GM23248 (cell line): ENCODE data around the gene SERINC2. TPM values are rescaled to one million over a fixed set of nuclear protein-coding genes. Genes with fewer than 3 reads are reported as not detected.
A peak's percentile ranks its signal among the peaks of the same experiment; 100 is the strongest.

Experiments used
- DNase-seq: peaks from one replicate; pipeline ENCODE4 v3.0.0-alpha.2; 2015
- H2AFZ ChIP-seq: fragments of 200-600 bp; sonication (generic); 2 replicates; pipeline ENCODE4 v1.6.1; 2016; ENCODE audit warnings: antibody characterized with exemption
- H3F3A ChIP-seq: fragments of 200-600 bp; sonication (generic); 2 replicates; pipeline ENCODE4 v1.6.1; 2016; ENCODE audit warnings: mild to moderate bottlenecking, antibody characterized with exemption, mixed run types; ENCODE audit not compliant: insufficient read depth
- H3K27ac ChIP-seq: fragments of 200-600 bp; sonication (generic); 2 replicates; pipeline ENCODE4 v1.5.1; 2016; ENCODE audit warnings: mild to moderate bottlenecking
- H3K27me3 ChIP-seq: fragments of 200-600 bp; sonication (generic); replicated peaks from 2 replicates; pipeline ENCODE4 v1.6.1; 2016; ENCODE audit warnings: mild to moderate bottlenecking; ENCODE audit not compliant: insufficient read depth
- H3K36me3 ChIP-seq: fragments of 200-600 bp; sonication (generic); 2 replicates; pipeline ENCODE4 v1.6.1; 2016; ENCODE audit warnings: low read depth, mild to moderate bottlenecking
- H3K4me1 ChIP-seq: fragments of 200-600 bp; sonication (generic); 2 replicates; pipeline ENCODE4 v1.6.1; 2016; ENCODE audit warnings: mild to moderate bottlenecking; ENCODE audit not compliant: insufficient read depth
- H3K4me2 ChIP-seq: fragments of 200-600 bp; sonication (generic); one replicate; pipeline ENCODE4 v1.6.1; 2016; ENCODE audit warnings: mild to moderate bottlenecking; ENCODE audit not compliant: unreplicated experiment
- H3K4me3 ChIP-seq: fragments of 200-600 bp; sonication (generic); 2 replicates; pipeline ENCODE4 v1.5.1; 2016; ENCODE audit warnings: mild to moderate bottlenecking
- H3K79me2 ChIP-seq: fragments of 200-600 bp; sonication (generic); 2 replicates; pipeline ENCODE4 v1.6.1; 2016; ENCODE audit warnings: mild to moderate bottlenecking; ENCODE audit not compliant: insufficient read depth
- H3K9ac ChIP-seq: fragments of 200-600 bp; sonication (generic); 2 replicates; pipeline ENCODE4 v1.6.1; 2016; ENCODE audit warnings: mild to moderate bottlenecking
- H3K9me2 ChIP-seq: fragments of 200-600 bp; sonication (generic); 2 replicates; pipeline ENCODE4 v1.6.1; 2016; ENCODE audit warnings: mixed run types, mild to moderate bottlenecking, moderate library complexity; ENCODE audit not compliant: insufficient read depth
- H3K9me3 ChIP-seq: fragments of 200-600 bp; sonication (generic); one replicate; pipeline ENCODE4 v1.6.1; 2017; ENCODE audit warnings: low read depth
- H4K20me1 ChIP-seq: fragments of 200-600 bp; sonication (generic); 2 replicates; pipeline ENCODE4 v1.6.0; 2016; ENCODE audit not compliant: insufficient read depth
- EZH2 ChIP-seq: fragments of 200-600 bp; sonication (generic); IDR thresholded peaks from 2 replicates; pipeline ENCODE4 v1.6.1; 2018; ENCODE audit warnings: antibody characterized with exemption, mild to moderate bottlenecking; ENCODE audit not compliant: insufficient read depth, poor library complexity, severe bottlenecking
- EZH2phosphoT487 ChIP-seq: fragments of 200-600 bp; sonication (generic); IDR thresholded peaks from 2 replicates; pipeline ENCODE4 v1.6.1; 2018; ENCODE audit warnings: antibody characterized with exemption, moderate library complexity, mild to moderate bottlenecking, low read depth; ENCODE audit not compliant: insufficient read depth
- WGBS, 2 experiments: methylation state at CpG; one replicate each; pipeline ENCODE4 v1.1.6; 2015 to 2017; ENCODE audit warnings: low lambda C conversion rate in 2 of 2, low coverage in 1 of 2; ENCODE audit errors: missing lambda C conversion rate in 2 of 2; 5-methylcytosine and 5-hydroxymethylcytosine counted together
- in situ Hi-C: fragments of 300-500 bp; cut with MboI; formaldehyde crosslinking; loops from 2 replicates; pipeline ENCODE4 v1.15.0; 2020
- polyA plus RNA-seq: library from polyadenylated mRNA; unstranded; fragments of >200 nt; fragmentation: Nextera tagmentation; extraction: Ambion mirVana; gene quantifications from 2 replicates; pipeline ENCODE4 v1.2.1, GENCODE V29; 2016
- total RNA-seq: library from RNA; depleted of rRNA; stranded (reverse); fragments of >200 nt; shearing (Covaris generic); gene quantifications from 2 replicates; pipeline ENCODE4 v1.2.3, GENCODE V29; 2014

Gene SERINC2
- total and polyA plus RNA-seq, 2 experiments from 2014 or later = 50.9 to 96.0 TPM

DNA sequence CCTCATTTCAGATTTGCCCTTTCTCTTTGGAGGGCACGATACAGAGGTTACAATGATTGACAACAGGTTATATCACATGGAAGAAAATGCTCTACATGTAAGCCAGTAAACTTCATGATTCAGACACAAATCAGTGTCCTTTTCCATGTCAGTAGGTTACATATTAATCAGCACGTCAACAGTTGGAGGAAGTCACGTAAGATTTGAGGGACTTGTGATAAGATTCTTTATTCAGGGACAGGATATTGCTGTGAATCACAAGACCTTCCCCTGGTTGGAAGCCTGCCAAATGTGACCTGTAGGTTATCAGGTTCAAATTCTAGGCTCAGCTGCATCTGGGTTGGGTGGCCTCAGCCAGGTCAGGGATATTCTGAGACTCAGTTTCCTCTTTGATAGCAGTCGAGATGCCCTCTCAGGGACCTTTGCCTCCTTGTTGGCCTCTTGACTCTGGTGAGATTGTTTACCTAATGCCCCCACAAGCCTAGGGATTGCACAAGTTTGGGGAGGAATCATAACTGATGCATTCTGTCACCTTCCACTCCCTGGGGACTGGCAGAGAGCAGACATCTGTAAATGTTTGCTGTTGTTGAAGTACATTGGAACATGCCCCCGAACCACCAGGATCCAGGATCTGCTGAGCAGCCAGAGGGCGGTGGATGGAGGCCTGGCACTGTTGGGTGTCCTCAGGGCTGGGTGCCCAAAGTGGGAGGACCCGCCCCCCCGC, 31.9 kb downstream of the SERINC2 start:
- Histone ChIP-seq H3K27ac (no peak overlapping the region), H3F3A (no peaks in the 10 kb centered on the region), H3K9me2 (no peaks in the 10 kb centered on the region), H3K9ac (no peak overlapping the region), H3K4me2 (no peak overlapping the region), H4K20me1 (no peaks in the 10 kb centered on the region), H3K4me3 (no peak overlapping the region), H3K36me3 (no peaks in the 10 kb centered on the region), H3K79me2 (no peaks in the 10 kb centered on the region), H2AFZ (no peak overlapping the region), H3K27me3 (peaks cover 19% of the 10 kb centered on the region; the same call in 1 of the 2 replicates), H3K4me1 (no peaks in the 10 kb centered on the region), H3K9me3 (no peaks in the 10 kb centered on the region)
- TF ChIP-seq EZH2phosphoT487 = no peak
- no peak for TF ChIP-seq EZH2
- WGBS, 2 experiments = 56 to 59% methylated on average over 8 of the region's 8 CpGs
- in situ Hi-C loops = no loop called here
- DNase-seq = peak; percentile 18

GRCh38 chr1:31445951-31446350, 32.9 kb downstream of the SERINC2 start:
- no peaks in the 10 kb centered on the region for H3K9me2 ChIP-seq
- H3K4me3 ChIP-seq = no peak overlapping the region
- 59 to 69% methylated on average over 3 of the region's 3 CpGs for WGBS, 2 experiments
- no peak for DNase-seq
- no peaks in the 10 kb centered on the region for H3K9me3 ChIP-seq
- no peak overlapping the region for H2AFZ ChIP-seq
- no peaks in the 10 kb centered on the region for H3F3A ChIP-seq
- H3K4me1 ChIP-seq = no peaks in the 10 kb centered on the region
- no peak overlapping the region for H3K4me2 ChIP-seq
- in situ Hi-C loops = no loop called here
- TF ChIP-seq EZH2 (no peak), EZH2phosphoT487 (no peak)
- no peaks in the 10 kb centered on the region for H4K20me1 ChIP-seq
- no peak overlapping the region for H3K9ac ChIP-seq
- H3K36me3 ChIP-seq = no peaks in the 10 kb centered on the region
- peaks cover 22% of the 10 kb centered on the region; the same call in 1 of the 2 replicates for H3K27me3 ChIP-seq
- no peak overlapping the region for H3K27ac ChIP-seq
- no peaks in the 10 kb centered on the region for H3K79me2 ChIP-seq

DNA sequence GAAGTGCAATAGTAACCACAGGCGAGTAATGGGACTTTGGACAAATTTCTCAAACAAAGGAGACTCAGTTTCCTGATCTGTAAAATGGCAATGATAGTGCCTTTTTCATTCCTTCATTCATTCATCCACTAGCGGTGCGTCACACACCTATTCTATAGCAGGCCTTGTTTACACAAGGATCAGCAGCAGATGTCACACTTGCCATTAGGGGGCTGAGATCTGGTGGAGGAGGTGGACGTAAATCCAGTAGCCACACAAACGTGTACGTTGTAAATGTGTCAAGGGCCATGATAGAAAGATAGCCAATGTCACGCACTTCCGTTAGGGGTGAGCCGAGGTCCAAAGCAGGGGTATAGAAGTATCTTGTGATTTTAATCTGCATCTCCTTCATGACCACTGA, 34.2 kb downstream of the SERINC2 start:
- Histone ChIP-seq H3K4me3 (no peak overlapping the region), H3K4me2 (no peak overlapping the region), H3K27me3 (peaks cover 22% of the 10 kb centered on the region; the same call in 1 of the 2 replicates), H3K27ac (no peak overlapping the region), H3K79me2 (no peaks in the 10 kb centered on the region), H4K20me1 (no peaks in the 10 kb centered on the region), H3K9me3 (no peaks in the 10 kb centered on the region), H3F3A (no peaks in the 10 kb centered on the region), H3K36me3 (no peaks in the 10 kb centered on the region), H3K4me1 (no peaks in the 10 kb centered on the region), H3K9ac (no peak overlapping the region), H3K9me2 (no peaks in the 10 kb centered on the region), H2AFZ (no peak overlapping the region)
- TF ChIP-seq EZH2phosphoT487 (no peak), EZH2 (no peak)
- WGBS, 2 experiments = 25 to 27% methylated on average over 9 of the region's 9 CpGs
- DNase-seq = no peak
- in situ Hi-C loops = no loop called here

DNA sequence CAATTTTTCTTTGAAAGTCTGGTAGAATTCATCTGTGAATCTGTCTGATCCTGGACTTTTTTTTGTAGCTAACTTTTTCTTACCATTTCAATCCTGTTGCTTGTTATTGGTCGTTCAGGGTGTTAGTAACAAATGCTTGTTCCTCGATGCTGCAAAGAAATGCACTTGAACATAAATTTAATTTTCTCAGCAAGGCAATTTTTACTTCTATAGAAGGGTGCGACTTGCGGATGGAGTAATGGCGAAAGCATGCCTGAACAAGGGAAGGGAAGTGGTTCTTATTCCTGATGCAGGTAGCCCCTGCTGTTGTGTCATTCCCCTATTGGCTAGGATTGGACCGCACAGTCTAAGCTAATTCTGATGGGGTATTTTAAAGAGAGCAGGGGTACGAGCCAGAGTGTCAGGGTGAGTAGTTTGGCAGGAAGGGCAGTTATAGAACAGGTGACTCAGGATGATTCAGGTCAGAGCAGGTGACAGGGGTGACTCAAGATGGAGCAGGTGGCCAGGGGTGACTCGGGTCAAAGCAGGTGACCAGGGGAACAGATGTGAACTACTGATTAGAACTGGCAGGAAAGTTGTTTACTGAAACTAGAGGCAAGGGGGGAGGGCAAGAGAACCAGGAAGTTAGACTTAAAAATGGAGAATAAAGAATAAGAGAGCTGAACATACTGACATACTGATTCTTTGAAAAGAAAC, 40.5 kb downstream of the SERINC2 start:
- Histone ChIP-seq H3K79me2 (no peaks in the 10 kb centered on the region), H4K20me1 (no peaks in the 10 kb centered on the region), H3K9me3 (peaks cover 5% of the 10 kb centered on the region), H3K27ac (no peak overlapping the region), H3K4me1 (no peaks in the 10 kb centered on the region), H3K9ac (no peak overlapping the region), H3K36me3 (no peaks in the 10 kb centered on the region), H3K4me2 (no peak overlapping the region), H3K27me3 (peaks cover 34% of the 10 kb centered on the region), H3K9me2 (no peaks in the 10 kb centered on the region), H3F3A (no peaks in the 10 kb centered on the region), H3K4me3 (no peak overlapping the region), H2AFZ (no peak overlapping the region)
- 49 to 52% methylated on average over 8 of the region's 8 CpGs for WGBS, 2 experiments
- no peak for DNase-seq
- in situ Hi-C loops = no loop called here
- no peak for TF ChIP-seq EZH2phosphoT487
- TF ChIP-seq EZH2 = no peak
